GM21723 (cell line): ENCODE results near the gene MLF2.
A peak's percentile ranks its signal among the peaks of the same experiment; 100 is the strongest.

ENCODE experiments used
- ATAC-seq: cut with Tn5 transposase; IDR thresholded peaks from one replicate; pipeline ENCODE4 v1.9.1; 2021; ENCODE audit warnings: mild to moderate bottlenecking, moderate library complexity; ENCODE audit not compliant: unreplicated experiment

MLF2 gene

DNA sequence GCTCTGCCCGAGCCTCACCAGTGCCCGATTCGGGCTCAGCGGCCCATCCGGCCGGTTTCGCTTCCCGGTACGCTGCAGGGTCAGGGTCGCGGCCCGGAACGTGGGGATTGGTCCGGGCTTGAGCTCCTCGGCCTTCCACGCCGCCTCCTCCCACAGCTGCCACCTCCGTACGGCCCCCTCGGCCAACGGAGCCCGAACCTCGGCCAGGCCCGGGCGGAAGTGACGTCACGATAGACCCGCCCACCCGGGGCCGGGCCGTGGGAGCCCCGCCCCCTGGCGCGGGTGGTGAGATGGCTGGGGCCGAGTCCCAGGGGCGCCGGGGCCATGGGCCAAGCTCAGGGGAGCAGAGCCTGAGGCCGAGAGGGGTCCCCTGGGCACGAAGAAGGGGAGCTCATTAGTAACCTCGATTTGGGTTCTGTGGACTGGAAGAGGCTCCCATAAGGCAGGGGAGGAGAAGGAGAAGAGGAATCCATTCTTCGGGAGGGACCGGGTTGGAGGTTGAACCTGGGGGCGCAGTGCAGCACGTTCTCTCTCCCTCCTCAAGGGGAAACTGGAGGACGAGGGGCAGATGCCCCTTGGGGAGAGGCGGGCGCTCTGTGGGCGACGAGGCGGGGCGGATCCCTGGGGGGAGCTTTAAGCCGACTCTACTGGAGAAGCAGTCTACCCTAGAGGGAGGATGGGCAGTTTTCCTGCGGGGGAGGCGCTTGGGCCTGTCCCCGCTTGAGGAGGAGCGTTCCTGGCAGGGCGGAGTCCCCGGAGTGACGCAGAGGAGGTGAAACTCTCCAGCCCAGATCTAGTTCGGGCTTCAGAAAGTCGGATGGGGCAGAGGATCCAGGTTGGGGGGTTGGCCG is at the start of gene MLF2:
TSS of gene MLF2 (minus strand) at position 221 of the 851 bp plus-strand sequence. CDS start 807 bp downstream, outside the sequence.
- peak; percentile 92 for ATAC-seq

GRCh38 chr12:6799147-6799546 is 46.2 kb upstream of the MLF2 start:
- no peak for ATAC-seq

- ATAC-seq = no peak
These were observed 43.6 kb upstream of the MLF2 start for GRCh38 chr12:6796576-6796975.

- no peak for ATAC-seq
These were observed 42.1 kb upstream of the MLF2 start for GRCh38 chr12:6795088-6795487.

- peak; percentile 61 for ATAC-seq
These were observed 39.7 kb upstream of the MLF2 start for GRCh38 chr12:6792522-6793201.

- peak; percentile 21 for ATAC-seq
These were observed 39.1 kb upstream of the MLF2 start for GRCh38 chr12:6791931-6792520.

DNA sequence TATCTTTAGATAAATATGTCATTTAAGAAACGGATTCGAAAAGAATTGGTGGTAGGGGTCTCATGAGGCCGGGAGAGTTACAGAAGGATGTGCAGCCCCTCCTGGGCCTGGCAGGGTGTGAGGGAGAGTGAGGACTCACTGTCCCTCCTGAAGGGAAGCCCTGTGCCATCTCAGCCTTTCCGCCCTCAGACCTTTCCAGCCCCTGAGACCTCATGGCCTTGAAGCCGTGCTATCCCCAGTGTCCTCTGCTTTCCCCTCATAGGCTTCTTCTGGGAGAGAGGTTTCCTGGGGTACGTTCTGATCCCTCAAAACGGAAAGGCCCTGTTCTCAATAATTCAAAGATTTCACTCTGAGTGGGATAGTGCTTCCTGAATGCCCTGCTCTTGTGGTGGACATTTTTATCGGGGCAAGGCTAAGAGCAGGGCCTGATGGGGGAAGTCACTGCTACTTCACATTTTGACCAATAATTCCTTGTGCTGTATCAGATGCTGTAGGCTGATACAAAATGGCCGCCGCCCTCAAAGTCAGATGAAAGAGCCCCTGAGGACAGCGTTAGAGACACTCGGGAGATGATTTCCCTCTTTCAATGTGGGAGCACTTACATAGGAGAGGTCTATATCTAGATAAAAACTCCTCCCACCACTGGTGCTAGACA is 37.7 kb upstream of the MLF2 start:
- no peak for ATAC-seq

DNA sequence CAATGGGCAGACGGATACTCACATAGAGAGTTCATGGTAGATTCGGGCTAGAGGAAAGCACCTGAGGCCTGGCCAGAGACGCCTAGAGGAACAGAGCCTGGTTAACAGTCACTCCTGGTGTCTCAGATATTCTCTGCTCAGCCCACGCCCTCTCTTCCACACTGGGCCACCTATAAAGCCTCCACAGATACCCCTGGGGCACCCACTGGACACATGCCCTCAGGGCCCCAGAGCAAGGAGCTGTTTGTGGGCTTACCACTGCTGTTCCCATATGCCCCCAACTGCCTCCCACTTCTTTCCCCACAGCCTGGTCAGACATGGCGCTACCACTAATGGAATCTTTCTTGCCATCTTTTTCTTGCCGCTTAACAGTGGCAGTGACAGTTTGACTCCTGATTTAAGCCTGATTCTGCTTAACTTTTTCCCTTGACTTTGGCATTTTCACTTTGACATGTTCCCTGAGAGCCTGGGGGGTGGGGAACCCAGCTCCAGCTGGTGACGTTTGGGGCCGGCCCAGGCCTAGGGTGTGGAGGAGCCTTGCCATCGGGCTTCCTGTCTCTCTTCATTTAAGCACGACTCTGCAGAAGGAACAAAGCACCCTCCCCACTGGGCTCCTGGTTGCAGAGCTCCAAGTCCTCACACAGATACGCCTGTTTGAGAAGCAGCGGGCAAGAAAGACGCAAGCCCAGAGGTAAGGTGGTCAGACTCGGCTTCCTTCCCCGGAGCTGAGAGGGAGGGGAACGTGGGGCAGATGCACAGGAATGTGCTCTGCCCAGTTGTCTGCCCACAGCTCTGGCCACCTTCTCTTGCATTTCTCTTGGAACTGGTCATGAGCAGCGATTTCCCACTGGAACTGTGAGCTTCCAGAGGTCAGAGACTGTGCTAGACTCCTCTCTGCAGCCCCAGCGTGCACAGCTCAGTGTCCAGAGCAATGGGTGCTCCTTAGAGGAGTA is 36.3 kb upstream of the MLF2 start, which contains the start of gene CD4:
TSS of gene CD4 (plus strand) at position 557 of the 953 bp plus-strand sequence. CDS start 10,611 bp downstream, outside the sequence.
- no peak for ATAC-seq

- ATAC-seq = no peak
These were observed 34.4 kb upstream of the MLF2 start for GRCh38 chr12:6787309-6787708.

- no peak for ATAC-seq
These were observed 33.6 kb upstream of the MLF2 start for GRCh38 chr12:6786416-6787094.

- no peak for ATAC-seq
These were observed 31.8 kb upstream of the MLF2 start for GRCh38 chr12:6784761-6785160.

- ATAC-seq = no peak
These were observed 31.4 kb upstream of the MLF2 start for GRCh38 chr12:6784296-6784695.

GRCh38 chr12:6783828-6784227 is 30.9 kb upstream of the MLF2 start:
- ATAC-seq = no peak

DNA sequence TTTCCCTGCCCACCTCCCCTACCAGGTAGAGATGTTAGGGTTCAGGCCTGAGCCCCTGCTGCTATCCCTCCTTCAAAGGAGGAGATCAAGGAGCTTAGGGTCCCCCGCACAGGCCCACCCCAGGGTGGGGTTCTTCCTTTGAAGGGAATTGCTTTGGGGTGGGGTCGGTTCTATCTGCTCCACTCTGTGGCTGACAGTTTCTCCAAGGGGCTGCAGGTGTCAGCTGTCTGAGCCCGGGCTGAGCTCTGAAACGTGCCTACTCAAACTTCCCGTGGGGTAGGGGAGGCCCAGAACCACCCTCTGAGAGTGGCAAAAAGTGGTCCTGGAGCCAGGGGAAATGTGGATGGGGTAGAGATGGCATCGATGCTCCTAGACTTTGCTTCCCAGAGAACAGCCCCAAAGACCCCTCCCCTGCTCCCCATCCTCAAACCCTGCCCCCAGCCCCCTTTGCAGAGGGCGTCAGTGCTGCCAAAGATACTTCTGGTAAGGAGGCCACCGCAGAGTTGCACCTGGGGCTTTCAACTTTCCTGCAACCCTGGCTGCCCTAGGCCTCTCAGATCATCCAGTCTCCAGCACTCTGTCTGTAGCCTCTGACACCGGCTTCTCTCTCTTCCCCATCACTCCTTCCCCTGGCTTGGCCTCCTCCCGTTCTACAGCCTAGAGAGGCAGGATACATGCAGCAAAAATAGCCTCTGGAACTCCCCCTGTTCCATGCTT is 30.1 kb upstream of the MLF2 start:
- no peak for ATAC-seq

- no peak for ATAC-seq
These were observed 29.2 kb upstream of the MLF2 start for GRCh38 chr12:6782119-6782518.

GRCh38 chr12:6780573-6780972 is 27.6 kb upstream of the MLF2 start:
- no peak for ATAC-seq

- ATAC-seq = no peak
These were observed 26.9 kb upstream of the MLF2 start for GRCh38 chr12:6779708-6780432.
